Suprapubic skin (tissue), 4 donors: ENCODE measurements around the gene GEMIN8. TPM values are rescaled to one million over a fixed set of nuclear protein-coding genes. Genes with fewer than 3 reads are reported as not detected.

Source experiments
- DNase-seq, 2 donors: peaks; one replicate each; pipeline ENCODE4 v3.0.0-alpha.2; 2019; ENCODE audit warnings: low spot score in 2 of 2
- H3K27ac ChIP-seq: fragments of 200-600 bp; sonication (generic); one replicate; pipeline ENCODE4 v1.5.1; 2019
- H3K27me3 ChIP-seq: fragments of 200-600 bp; sonication (generic); one replicate; pipeline ENCODE4 v1.5.1; 2019
- H3K36me3 ChIP-seq: fragments of 200-600 bp; sonication (generic); one replicate; pipeline ENCODE4 v1.5.1; 2019
- H3K4me1 ChIP-seq: fragments of 200-600 bp; sonication (generic); one replicate; pipeline ENCODE4 v1.5.1; 2019
- H3K4me3 ChIP-seq: fragments of 200-600 bp; sonication (generic); one replicate; pipeline ENCODE4 v1.5.1; 2019; ENCODE audit warnings: mild to moderate bottlenecking
- H3K9me3 ChIP-seq: fragments of 200-600 bp; sonication (generic); one replicate; pipeline ENCODE4 v1.5.1; 2019
- CTCF ChIP-seq, 2 donors: fragments of 200-600 bp in 1 of 2; fragments of 450-650 bp in 1 of 2; sonication (generic) in 1 of 2; IDR thresholded peaks; one replicate each; pipeline ENCODE4 v1.5.1; 2016 to 2019; ENCODE audit warnings: antibody characterized with exemption in 2 of 2, mild to moderate bottlenecking in 1 of 2, moderate library complexity in 1 of 2
- EP300 ChIP-seq: sonication (generic); formaldehyde crosslinking; IDR thresholded peaks from one replicate; pipeline ENCODE4 v1.6.1; 2017; ENCODE audit warnings: antibody characterized with exemption
- POLR2A ChIP-seq, 2 donors: fragments of 450-650 bp; IDR thresholded peaks; one replicate each; pipeline ENCODE4 v1.6.1; 2017; ENCODE audit warnings: antibody characterized with exemption in 2 of 2, mild to moderate bottlenecking in 2 of 2, moderate library complexity in 2 of 2
- POLR2AphosphoS5 ChIP-seq, 3 donors: sonication (generic); formaldehyde crosslinking; IDR thresholded peaks; one replicate each; pipeline ENCODE4 v1.6.1; 2017; ENCODE audit warnings: antibody characterized with exemption in 3 of 3
- WGBS: methylation state at CpG from one replicate; pipeline ENCODE4 v1.1.5; 2018; 5-methylcytosine and 5-hydroxymethylcytosine counted together
- total RNA-seq, 4 donors: library from RNA; depleted of rRNA; stranded (reverse); fragments of >200 nt; gene quantifications; one replicate each; pipeline ENCODE4 v1.1.0, GENCODE V29; 2016

The GEMIN8 gene
- total RNA-seq, 4 donors from 2014 or later, result 19.2 to 36.2 (median 22.3) TPM

GRCh38 chrX:14013054-14013453 is 16.6 kb downstream of the GEMIN8 start:
- H3K27ac ChIP-seq, result no peak overlapping the region
- H3K27me3 ChIP-seq, result no peaks in the 10 kb centered on the region
- H3K9me3 ChIP-seq, result no peaks in the 10 kb centered on the region
- no peak overlapping the region for H3K4me3 ChIP-seq
- WGBS, result 80% methylated on average over 4 of the region's 4 CpGs
- no peaks in the 10 kb centered on the region for H3K4me1 ChIP-seq
- TF ChIP-seq POLR2A (IDR thresholded peaks at IDR 0.05) (no peak), POLR2AphosphoS5 (IDR thresholded peaks at IDR 0.05) (no peak), CTCF (IDR thresholded peaks at IDR 0.05) (no peak), EP300 (no peak)
- no peak for DNase-seq
- peaks cover 4% of the 10 kb centered on the region for H3K36me3 ChIP-seq

GRCh38 chrX:14010566-14010965 is 19.1 kb downstream of the GEMIN8 start:
- Histone ChIP-seq H3K4me1 (no peaks in the 10 kb centered on the region), H3K27me3 (no peaks in the 10 kb centered on the region), H3K4me3 (no peak overlapping the region), H3K36me3 (peaks cover 8% of the 10 kb centered on the region), H3K27ac (no peak overlapping the region), H3K9me3 (no peaks in the 10 kb centered on the region)
- DNase-seq, result no peak
- TF ChIP-seq EP300 (no peak), CTCF (IDR thresholded peaks at IDR 0.05) (no peak), POLR2AphosphoS5 (IDR thresholded peaks at IDR 0.05) (no peak), POLR2A (IDR thresholded peaks at IDR 0.05) (no peak)
- WGBS, result 92% methylated on average over 3 of the region's 3 CpGs

GRCh38 chrX:14006540-14006939 is 23.2 kb downstream of the GEMIN8 start:
- TF ChIP-seq POLR2AphosphoS5 (IDR thresholded peaks at IDR 0.05) (no peak), EP300 (no peak), CTCF (IDR thresholded peaks at IDR 0.05) (no peak), POLR2A (IDR thresholded peaks at IDR 0.05) (no peak)
- Histone ChIP-seq H3K27ac (no peak overlapping the region), H3K27me3 (no peaks in the 10 kb centered on the region), H3K9me3 (no peaks in the 10 kb centered on the region), H3K4me3 (no peak overlapping the region), H3K36me3 (peaks cover 8% of the 10 kb centered on the region), H3K4me1 (no peaks in the 10 kb centered on the region)
- DNase-seq, result no peak
- 88% methylated on average over 10 of the region's 10 CpGs for WGBS

- DNase-seq, result no peak
- H3K36me3 ChIP-seq, result peaks cover 8% of the 10 kb centered on the region
- H3K4me3 ChIP-seq, result no peak overlapping the region
- H3K9me3 ChIP-seq, result no peaks in the 10 kb centered on the region
- TF ChIP-seq EP300 (no peak), CTCF (IDR thresholded peaks at IDR 0.05) (no peak), POLR2AphosphoS5 (IDR thresholded peaks at IDR 0.05) (no peak), POLR2A (IDR thresholded peaks at IDR 0.05) (no peak)
- WGBS, result 90% methylated on average over 2 of the region's 2 CpGs
- H3K4me1 ChIP-seq, result no peaks in the 10 kb centered on the region
- no peaks in the 10 kb centered on the region for H3K27me3 ChIP-seq
- no peak overlapping the region for H3K27ac ChIP-seq
Measured at GRCh38 chrX:14003876-14004425, 25.7 kb downstream of the GEMIN8 start.

- WGBS, result 84% methylated on average over 4 of the region's 4 CpGs
- no peak overlapping the region for H3K27ac ChIP-seq
- H3K4me3 ChIP-seq, result no peak overlapping the region
- DNase-seq, result no peak
- no peaks in the 10 kb centered on the region for H3K27me3 ChIP-seq
- TF ChIP-seq POLR2A (IDR thresholded peaks at IDR 0.05), result no peak
- no peak for TF ChIP-seq CTCF (IDR thresholded peaks at IDR 0.05)
- no peak for TF ChIP-seq POLR2AphosphoS5 (IDR thresholded peaks at IDR 0.05)
- no peaks in the 10 kb centered on the region for H3K9me3 ChIP-seq
- no peaks in the 10 kb centered on the region for H3K4me1 ChIP-seq
- peaks cover 4% of the 10 kb centered on the region for H3K36me3 ChIP-seq
Measured at GRCh38 chrX:14003028-14003427, 26.7 kb downstream of the GEMIN8 start.
